HCT116 (cell line): Measurements from ENCODE around the gene BRI3BP. TPM values are rescaled to one million over a fixed set of nuclear protein-coding genes. Genes with fewer than 3 reads are reported as not detected.

Experiments
- ATAC-seq: fragments of 200-7000 bp; cut with Tn5 transposase; 2 replicates; pipeline ENCODE4 v1.9.1; 2020; ENCODE audit warnings: mild to moderate bottlenecking, moderate library complexity
- BruUV-seq: library from RNA; stranded (reverse); fragments of 400-500 nt; replicated peaks from 2 replicates; lab custom pipeline; 2021; lab: Mats Ljungman, UMichigan
- CTCF ChIA-PET: fragments of 300-600 bp; sonication (Branson Sonifier 250); formaldehyde crosslinking; loops from one replicate; lab custom pipeline; 2021; ENCODE audit warnings: antibody characterized with exemption; lab: Charles Lee
- POLR2A ChIA-PET: fragments of 300-600, 350-600 bp; sonication (Branson Sonifier 250); formaldehyde crosslinking; loops from one replicate; lab custom pipeline; 2021; ENCODE audit warnings: antibody characterized with exemption; lab: Charles Lee
- RAD21 ChIA-PET, 2 experiments: fragments of 300-600 bp; sonication (Branson Sonifier 250); formaldehyde crosslinking; loops; one replicate each; lab custom pipeline; 2023; ENCODE audit warnings: low total read pairs in 2 of 2; ENCODE audit not compliant: uncharacterized antibody in 2 of 2, unreplicated experiment in 2 of 2, low non-redundant PET in 1 of 2; lab: Charles Lee
- DNase-seq: peaks from one replicate; pipeline ENCODE4 v3.0.0-alpha.2; 2010; ENCODE audit warnings: low read depth, low spot score
- H2AFZ ChIP-seq: fragments of 200-600 bp; shearing (Covaris generic), sonication (generic); 2 replicates; pipeline ENCODE4 v1.6.1; 2017; ENCODE audit warnings: low read depth, mixed run types, mixed read lengths, antibody characterized with exemption, low read length; ENCODE audit not compliant: poor library complexity, severe bottlenecking
- H3K27ac ChIP-seq: 2 replicates; pipeline ENCODE4 v1.5.1; 2012; ENCODE audit warnings: low read depth, low read length
- H3K27me3 ChIP-seq: fragments of 200-600 bp; sonication (generic); 2 replicates; pipeline ENCODE4 v1.6.1; 2016; ENCODE audit warnings: mixed run types, low read length, mixed read lengths; ENCODE audit not compliant: insufficient read depth
- H3K36me3 ChIP-seq, 2 experiments: fragments of 200-500 bp in 1 of 2; fragments of 200-600 bp in 1 of 2; sonication (Bioruptor generic) in 1 of 2; sonication (generic) in 1 of 2; 2 replicates each; pipeline versions ENCODE4 v1.5.1 to v1.6.1; 2014 to 2016; ENCODE audit warnings: low read length in 2 of 2, inconsistent platforms in 1 of 2, mixed read lengths in 1 of 2, mixed run types in 1 of 2; ENCODE audit not compliant: insufficient read depth in 2 of 2, control insufficient read depth in 1 of 2
- H3K4me1 ChIP-seq, 2 experiments: fragments of 200-600 bp in 1 of 2; sonication (generic) in 1 of 2; 2 replicates each; pipeline versions ENCODE4 v1.5.1 to v1.6.1; 2012 to 2017; ENCODE audit warnings: low read length in 2 of 2, inconsistent platforms in 1 of 2, mild to moderate bottlenecking in 1 of 2, mixed read lengths in 1 of 2, mixed run types in 1 of 2, moderate library complexity in 1 of 2; ENCODE audit not compliant: insufficient read depth in 2 of 2, control insufficient read depth in 1 of 2
- H3K4me2 ChIP-seq: fragments of 200-600 bp; sonication (generic); 2 replicates; pipeline ENCODE4 v1.6.1; 2017; ENCODE audit warnings: mixed run types, low read length, mixed read lengths
- H3K4me3 ChIP-seq, 2 experiments: fragments of 200-600 bp in 1 of 2; sonication (generic) in 1 of 2; replicated peaks in 1 of 2; 2 replicates each; pipeline ENCODE4 v1.5.1; 2011 to 2016; ENCODE audit warnings: low read length in 2 of 2, control low read depth in 1 of 2, low read depth in 1 of 2, mild to moderate bottlenecking in 1 of 2, mixed read lengths in 1 of 2, mixed run types in 1 of 2
- H3K79me2 ChIP-seq: fragments of 200-600 bp; sonication (generic); 2 replicates; pipeline ENCODE4 v1.6.1; 2017; ENCODE audit warnings: mild to moderate bottlenecking, mixed run types, low read length, moderate library complexity, mixed read lengths; ENCODE audit not compliant: insufficient read depth
- H3K9ac ChIP-seq: fragments of 200-600 bp; sonication (generic); 2 replicates; pipeline ENCODE4 v1.6.1; 2016; ENCODE audit warnings: low read length, mixed read lengths
- H3K9me2 ChIP-seq: fragments of 200-600 bp; sonication (generic), shearing (Covaris generic); 2 replicates; pipeline ENCODE4 v1.6.1; 2017; ENCODE audit warnings: mixed run types, mild to moderate bottlenecking, moderate library complexity; ENCODE audit not compliant: insufficient read depth
- H3K9me3 ChIP-seq, 2 experiments: fragments of 200-500 bp in 1 of 2; fragments of 200-600 bp in 1 of 2; sonication (Bioruptor generic) in 1 of 2; sonication (generic) in 1 of 2; 2 replicates each; pipeline ENCODE4 v1.6.1; 2014 to 2017; ENCODE audit warnings: low read length in 2 of 2, mixed read lengths in 2 of 2, inconsistent platforms in 1 of 2, low read depth in 1 of 2, mild to moderate bottlenecking in 1 of 2, mixed run types in 1 of 2, moderate library complexity in 1 of 2; ENCODE audit not compliant: control insufficient read depth in 1 of 2, insufficient read depth in 1 of 2
- H4K20me1 ChIP-seq: fragments of 200-600 bp; sonication (generic), shearing (Covaris generic); 2 replicates; pipeline ENCODE4 v1.6.1; 2017; ENCODE audit warnings: mixed run types, mild to moderate bottlenecking, moderate library complexity; ENCODE audit not compliant: insufficient read depth
- EZH2 ChIP-seq: fragments of 200-600 bp; sonication (generic); IDR thresholded peaks from 2 replicates; pipeline ENCODE4 v1.6.1; 2017; ENCODE audit warnings: antibody characterized with exemption, mixed run types
- EZH2phosphoT487 ChIP-seq: fragments of 200-600 bp; IDR thresholded peaks from 2 replicates; pipeline ENCODE4 v1.6.1; 2018; ENCODE audit warnings: antibody characterized with exemption, borderline replicate concordance
- YY1 ChIP-seq: IDR thresholded peaks from 2 replicates; pipeline ENCODE4 v1.6.1; 2011; ENCODE audit warnings: low read length, low read depth, moderate library complexity, mild to moderate bottlenecking; ENCODE audit not compliant: insufficient replicate concordance; ENCODE audit errors: extremely low read depth
- ZNF274 ChIP-seq: fragments of 200-500 bp; sonication (Bioruptor generic); IDR thresholded peaks from 2 replicates; pipeline ENCODE4 v1.6.1; 2014; ENCODE audit warnings: mild to moderate bottlenecking, low read depth, low read length, inconsistent platforms
- intact Hi-C: fragments of 100-400 bp; cut with micrococcal nuclease; formaldehyde crosslinking; loops from 2 replicates; pipeline ENCODE4 v1.10.0; 2022
- total RNA-seq: library from RNA; stranded (reverse); gene quantifications from one replicate; pipeline ENCODE4 v1.2.1, GENCODE V29; 2021; ENCODE audit not compliant: unreplicated experiment
- TF ChIP-seq, protein P1 (sequence below): IDR thresholded peaks from 2 replicates; pipeline ENCODE4 v1.6.1; 2012; ENCODE audit warnings: low read depth
- TF ChIP-seq, protein P2 (sequence below), 3 experiments: fragments of 200-600 bp in 1 of 3; sonication (generic) in 1 of 3; IDR thresholded peaks in 2 of 3; conservative IDR thresholded peaks in 1 of 3; 2 replicates each; pipeline ENCODE4 v1.5.1; 2012 to 2017; ENCODE audit warnings: low read depth in 2 of 3, low read length in 2 of 3, antibody characterized with exemption in 1 of 3, borderline replicate concordance in 1 of 3, control low read depth in 1 of 3, mild to moderate bottlenecking in 1 of 3, mixed read lengths in 1 of 3, mixed run types in 1 of 3, moderate library complexity in 1 of 3; ENCODE audit not compliant: insufficient read depth in 1 of 3

The BRI3BP gene
- total RNA-seq, 1 experiment from 2014 or later: 40.1 TPM

DNA sequence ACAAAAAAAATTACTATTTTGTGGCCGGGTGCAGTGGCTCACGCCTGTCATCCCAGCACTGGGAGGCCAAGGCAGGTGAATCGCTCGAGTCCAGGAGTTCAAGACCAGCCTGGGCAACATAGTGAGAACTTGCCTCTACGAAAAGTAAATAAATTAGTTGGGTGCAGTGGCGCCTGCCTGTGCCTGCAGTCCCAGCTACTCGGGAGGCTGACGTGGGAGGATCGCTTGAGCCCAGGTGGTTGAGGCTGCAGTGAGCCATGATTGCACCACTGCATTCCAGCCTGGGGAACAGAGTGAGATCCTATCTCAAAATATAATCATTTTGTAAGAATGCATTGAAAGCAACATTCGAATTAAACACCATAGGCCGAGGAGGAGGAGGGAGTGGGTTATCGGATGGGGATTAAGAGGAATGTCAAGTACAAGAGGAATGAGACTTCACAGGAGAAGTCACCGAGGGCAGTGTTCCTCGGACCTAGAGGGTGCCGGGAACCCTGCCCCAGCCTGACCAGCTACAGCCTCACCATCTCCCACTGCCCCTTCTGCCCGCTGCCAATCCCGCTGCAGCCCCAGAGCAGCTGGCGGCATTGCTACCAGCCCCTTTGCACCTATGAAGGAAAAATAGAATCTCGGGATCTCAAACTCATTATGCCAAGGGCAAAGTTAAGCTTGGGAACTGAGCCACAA, 39.2 kb downstream of the BRI3BP start:
- Histone ChIP-seq H3K9me3 (no peaks in the 10 kb centered on the region), H3K4me2 (no peak overlapping the region), H3K27ac (no peak overlapping the region), H4K20me1 (no peaks in the 10 kb centered on the region), H3K4me3 (no peak overlapping the region), H2AFZ (no peak overlapping the region), H3K9me2 (no peaks in the 10 kb centered on the region), H3K36me3 (no peaks in the 10 kb centered on the region), H3K27me3 (no peaks in the 10 kb centered on the region), H3K9ac (no peak overlapping the region), H3K4me1 (no peaks in the 10 kb centered on the region), H3K79me2 (0 out of 2 replicates have a peak, but pooled peaks cover 4% of the 10 kb centered on the region)
- RAD21 ChIA-PET: no interaction called here
- ATAC-seq: no peak
- CTCF ChIA-PET: no interaction called here
- no peak for DNase-seq
- no TSS peak for BruUV-seq
- POLR2A ChIA-PET: no interaction called here
- TF ChIP-seq, protein P1, sequence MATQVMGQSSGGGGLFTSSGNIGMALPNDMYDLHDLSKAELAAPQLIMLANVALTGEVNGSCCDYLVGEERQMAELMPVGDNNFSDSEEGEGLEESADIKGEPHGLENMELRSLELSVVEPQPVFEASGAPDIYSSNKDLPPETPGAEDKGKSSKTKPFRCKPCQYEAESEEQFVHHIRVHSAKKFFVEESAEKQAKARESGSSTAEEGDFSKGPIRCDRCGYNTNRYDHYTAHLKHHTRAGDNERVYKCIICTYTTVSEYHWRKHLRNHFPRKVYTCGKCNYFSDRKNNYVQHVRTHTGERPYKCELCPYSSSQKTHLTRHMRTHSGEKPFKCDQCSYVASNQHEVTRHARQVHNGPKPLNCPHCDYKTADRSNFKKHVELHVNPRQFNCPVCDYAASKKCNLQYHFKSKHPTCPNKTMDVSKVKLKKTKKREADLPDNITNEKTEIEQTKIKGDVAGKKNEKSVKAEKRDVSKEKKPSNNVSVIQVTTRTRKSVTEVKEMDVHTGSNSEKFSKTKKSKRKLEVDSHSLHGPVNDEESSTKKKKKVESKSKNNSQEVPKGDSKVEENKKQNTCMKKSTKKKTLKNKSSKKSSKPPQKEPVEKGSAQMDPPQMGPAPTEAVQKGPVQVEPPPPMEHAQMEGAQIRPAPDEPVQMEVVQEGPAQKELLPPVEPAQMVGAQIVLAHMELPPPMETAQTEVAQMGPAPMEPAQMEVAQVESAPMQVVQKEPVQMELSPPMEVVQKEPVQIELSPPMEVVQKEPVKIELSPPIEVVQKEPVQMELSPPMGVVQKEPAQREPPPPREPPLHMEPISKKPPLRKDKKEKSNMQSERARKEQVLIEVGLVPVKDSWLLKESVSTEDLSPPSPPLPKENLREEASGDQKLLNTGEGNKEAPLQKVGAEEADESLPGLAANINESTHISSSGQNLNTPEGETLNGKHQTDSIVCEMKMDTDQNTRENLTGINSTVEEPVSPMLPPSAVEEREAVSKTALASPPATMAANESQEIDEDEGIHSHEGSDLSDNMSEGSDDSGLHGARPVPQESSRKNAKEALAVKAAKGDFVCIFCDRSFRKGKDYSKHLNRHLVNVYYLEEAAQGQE: no peak
- TF ChIP-seq, protein P2, sequence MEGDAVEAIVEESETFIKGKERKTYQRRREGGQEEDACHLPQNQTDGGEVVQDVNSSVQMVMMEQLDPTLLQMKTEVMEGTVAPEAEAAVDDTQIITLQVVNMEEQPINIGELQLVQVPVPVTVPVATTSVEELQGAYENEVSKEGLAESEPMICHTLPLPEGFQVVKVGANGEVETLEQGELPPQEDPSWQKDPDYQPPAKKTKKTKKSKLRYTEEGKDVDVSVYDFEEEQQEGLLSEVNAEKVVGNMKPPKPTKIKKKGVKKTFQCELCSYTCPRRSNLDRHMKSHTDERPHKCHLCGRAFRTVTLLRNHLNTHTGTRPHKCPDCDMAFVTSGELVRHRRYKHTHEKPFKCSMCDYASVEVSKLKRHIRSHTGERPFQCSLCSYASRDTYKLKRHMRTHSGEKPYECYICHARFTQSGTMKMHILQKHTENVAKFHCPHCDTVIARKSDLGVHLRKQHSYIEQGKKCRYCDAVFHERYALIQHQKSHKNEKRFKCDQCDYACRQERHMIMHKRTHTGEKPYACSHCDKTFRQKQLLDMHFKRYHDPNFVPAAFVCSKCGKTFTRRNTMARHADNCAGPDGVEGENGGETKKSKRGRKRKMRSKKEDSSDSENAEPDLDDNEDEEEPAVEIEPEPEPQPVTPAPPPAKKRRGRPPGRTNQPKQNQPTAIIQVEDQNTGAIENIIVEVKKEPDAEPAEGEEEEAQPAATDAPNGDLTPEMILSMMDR (IDR thresholded peaks at IDR 0.05 in 2 of 3, conservative IDR thresholded peaks at IDR 0.05 in 1 of 3; ENCODE audit: borderline replicate concordance in 1 of 3, insufficient read depth in 1 of 3, low read depth in 2 of 3, low read length in 2 of 3): no peak
- TF ChIP-seq ZNF274 (no peak), YY1 (no peak), EZH2phosphoT487 (no peak), EZH2 (no peak)
- intact Hi-C loops: no loop called here
